ENCODE results near the gene TAB2.

DNA sequence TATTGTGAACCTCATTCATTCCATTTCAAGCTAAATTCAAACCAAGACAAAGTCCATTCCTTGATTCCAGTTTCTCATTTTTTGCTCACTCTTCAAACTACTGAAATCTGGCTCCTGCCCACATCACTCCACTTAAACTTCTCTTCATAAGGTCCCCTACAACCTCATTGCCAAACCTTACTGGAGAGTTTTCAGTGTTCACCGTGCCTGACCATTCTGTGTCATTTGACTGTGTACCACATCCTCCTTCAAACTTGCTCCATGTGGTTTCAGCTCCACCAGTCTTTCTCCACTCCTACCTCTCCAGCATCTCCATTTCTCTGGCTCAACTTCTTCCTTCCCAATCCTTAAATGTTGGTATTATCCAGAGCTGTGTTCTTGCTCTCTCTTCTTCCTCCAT lies 38.5 kb upstream of the TAB2 start:
- TF ChIP-seq EP300 (IDR thresholded peaks at IDR 0.05; ENCODE audit: low read length): no peak
- TF ChIP-seq ZNF124 (CRISPR knock-in tag; IDR thresholded peaks at IDR 0.05): no peak
- TF ChIP-seq TCF3 (CRISPR knock-in tag; IDR thresholded peaks at IDR 0.05): no peak
- no peak for TF ChIP-seq POLR2A (conservative IDR thresholded peaks at IDR 0.05)
